Stimulated activated CD4-positive, alpha-beta T cell treated with anti-CD3 and anti-CD28 coated beads, TNF-alpha, amount 100 ng/mL, for 48 hours (primary cell): ENCODE results near the gene NAV1.

ENCODE experiments used
- DNase-seq, 3 donors: peaks; one replicate each; pipeline ENCODE4 v3.0.0-alpha.2; 2020; ENCODE audit warnings: low read depth in 3 of 3

The NAV1 gene

GRCh38 chr1:201503397-201504176, 35.3 kb upstream of the NAV1 start:
- DNase-seq, result no peak

- DNase-seq, result no peak
These were observed 34.7 kb upstream of the NAV1 start for GRCh38 chr1:201504179-201504631.

- no peak for DNase-seq
These were observed 34.0 kb upstream of the NAV1 start for GRCh38 chr1:201504799-201505502.

GRCh38 chr1:201505503-201505890, 33.4 kb upstream of the NAV1 start:
- DNase-seq, result no peak

- DNase-seq, result no peak
These were observed 32.8 kb upstream of the NAV1 start for GRCh38 chr1:201506092-201506491.

GRCh38 chr1:201506557-201507359, 32.2 kb upstream of the NAV1 start, which contains the start of gene CSRP1:
Gene CSRP1 (minus strand): TSS chr1:201507123. CDS start chr1:201496303, 10,820 bp downstream.
- peak; percentile 68 to 82 (median 78) for DNase-seq

- DNase-seq, result no peak
These were observed 31.6 kb upstream of the NAV1 start for GRCh38 chr1:201507360-201507675.

GRCh38 chr1:201508809-201509208, 30.1 kb upstream of the NAV1 start:
- DNase-seq, result no peak

- no peak for DNase-seq
These were observed 29.1 kb upstream of the NAV1 start for GRCh38 chr1:201509601-201510374.

GRCh38 chr1:201510734-201511133, 28.2 kb upstream of the NAV1 start:
- no peak for DNase-seq

GRCh38 chr1:201511396-201511940, 27.5 kb upstream of the NAV1 start:
- no peak for DNase-seq

- DNase-seq, result no peak
These were observed 26.9 kb upstream of the NAV1 start for GRCh38 chr1:201511941-201512539.

- DNase-seq, result no peak
These were observed 25.3 kb upstream of the NAV1 start for GRCh38 chr1:201513498-201514243.

GRCh38 chr1:201514466-201514865, 24.5 kb upstream of the NAV1 start:
- no peak for DNase-seq

- no peak for DNase-seq
These were observed 23.7 kb upstream of the NAV1 start for GRCh38 chr1:201515062-201515750.

- no peak for DNase-seq
These were observed 23.0 kb upstream of the NAV1 start for GRCh38 chr1:201515895-201516294.

GRCh38 chr1:201516511-201517127, 22.3 kb upstream of the NAV1 start:
- no peak for DNase-seq

- DNase-seq, result no peak
These were observed 21.3 kb upstream of the NAV1 start for GRCh38 chr1:201517631-201518030.

GRCh38 chr1:201518071-201518470, 20.9 kb upstream of the NAV1 start:
- no peak for DNase-seq
